WTC11 (cell line): Measurements from ENCODE around the gene KRTAP9-4. TPM values are rescaled to one million over a fixed set of nuclear protein-coding genes. Genes with fewer than 3 reads are reported as not detected.

Experiments used
- ATAC-seq: fragments of 200-7000 bp; cut with Tn5 transposase; 2 replicates; pipeline ENCODE4 v1.10.0; 2021; ENCODE audit warnings: mild to moderate bottlenecking, moderate library complexity
- CTCF ChIA-PET: fragments of 300-600 bp; sonication (Branson Sonifier 250); formaldehyde crosslinking; loops from one replicate; lab custom pipeline; 2021; ENCODE audit warnings: antibody characterized with exemption; lab: Charles Lee
- POLR2A ChIA-PET: fragments of 350-600 bp; sonication (Branson Sonifier 250); formaldehyde crosslinking; loops from one replicate; lab custom pipeline; 2021; ENCODE audit warnings: antibody characterized with exemption; lab: Charles Lee
- DNase-seq: peaks from one replicate; pipeline ENCODE4 v3.0.0; 2021; ENCODE audit warnings: low spot score
- H3K27ac Mint-ChIP-seq: 2 replicates; pipeline ENCODE4 v1.8.0; 2021; ENCODE audit warnings: mixed read lengths
- H3K27me3 Mint-ChIP-seq: 2 replicates; pipeline ENCODE4 v1.8.0; 2021; ENCODE audit warnings: low read depth, mild to moderate bottlenecking, moderate library complexity, mixed read lengths
- H3K36me3 Mint-ChIP-seq: 2 replicates; pipeline ENCODE4 v1.8.0; 2021; ENCODE audit warnings: mixed read lengths
- H3K4me1 Mint-ChIP-seq: 2 replicates; pipeline ENCODE4 v1.8.0; 2022; ENCODE audit warnings: mixed read lengths
- H3K4me3 Mint-ChIP-seq: 2 replicates; pipeline ENCODE4 v1.8.0; 2021; ENCODE audit warnings: mild to moderate bottlenecking, moderate library complexity, mixed read lengths
- H3K9me3 Mint-ChIP-seq: 2 replicates; pipeline ENCODE4 v1.8.0; 2021; ENCODE audit warnings: mixed read lengths
- AFF4 ChIP-seq: sonication (generic); formaldehyde crosslinking; IDR thresholded peaks from 2 replicates; pipeline ENCODE4 v1.8.1; 2023; ENCODE audit warnings: mild to moderate bottlenecking, missing genetic modification reagents, borderline replicate concordance
- ATF3 ChIP-seq: sonication (generic); formaldehyde crosslinking; conservative IDR thresholded peaks from 2 replicates; pipeline ENCODE4 v1.8.1; 2022; ENCODE audit warnings: mild to moderate bottlenecking, missing genetic modification reagents
- CREB1 ChIP-seq: sonication (generic); formaldehyde crosslinking; IDR thresholded peaks from 2 replicates; pipeline ENCODE4 v1.8.0; 2023; ENCODE audit warnings: mild to moderate bottlenecking, missing genetic modification reagents
- CREM ChIP-seq: sonication (generic); formaldehyde crosslinking; IDR thresholded peaks from 2 replicates; pipeline ENCODE4 v1.8.1; 2022; ENCODE audit warnings: mild to moderate bottlenecking, missing genetic modification reagents, moderate library complexity
- EMX1 ChIP-seq: fragments of 250-450 bp; sonication (Bioruptor Pico); IDR thresholded peaks from 2 replicates; pipeline ENCODE4 v1.8.0; 2021; ENCODE audit warnings: mild to moderate bottlenecking
- GABPB1 ChIP-seq: sonication (generic); formaldehyde crosslinking; IDR thresholded peaks from 2 replicates; pipeline ENCODE4 v1.8.1; 2023; ENCODE audit warnings: mild to moderate bottlenecking, missing genetic modification reagents
- GRHL2 ChIP-seq: fragments of 250-450 bp; sonication (Bioruptor Pico); IDR thresholded peaks from 2 replicates; pipeline ENCODE4 v1.8.0; 2022; ENCODE audit warnings: mild to moderate bottlenecking, moderate library complexity; ENCODE audit not compliant: insufficient replicate concordance, severe bottlenecking
- HMGA2 ChIP-seq: fragments of 250-450 bp; sonication (Bioruptor Pico); IDR thresholded peaks from 2 replicates; pipeline ENCODE4 v1.4.0; 2021; ENCODE audit warnings: mild to moderate bottlenecking, moderate library complexity
- NFE2L1 ChIP-seq: sonication (generic); formaldehyde crosslinking; IDR thresholded peaks from 2 replicates; pipeline ENCODE4 v1.8.1; 2023; ENCODE audit warnings: missing genetic modification reagents
- SMAD3 ChIP-seq: sonication (generic); formaldehyde crosslinking; IDR thresholded peaks from 2 replicates; pipeline ENCODE4 v1.8.0; 2022; ENCODE audit warnings: missing genetic modification reagents, mild to moderate bottlenecking, borderline replicate concordance
- ZBTB21 ChIP-seq: sonication (generic); formaldehyde crosslinking; IDR thresholded peaks from 2 replicates; pipeline ENCODE4 v1.8.1; 2023; ENCODE audit warnings: mild to moderate bottlenecking, missing genetic modification reagents, borderline replicate concordance
- ZNF219 ChIP-seq: sonication (generic); formaldehyde crosslinking; IDR thresholded peaks from 2 replicates; pipeline ENCODE4 v1.8.0; 2023; ENCODE audit warnings: missing genetic modification reagents, mild to moderate bottlenecking, borderline replicate concordance
- ZNF396 ChIP-seq: fragments of 250-450 bp; sonication (Bioruptor Pico); IDR thresholded peaks from 2 replicates; pipeline ENCODE4 v1.8.0; 2021; ENCODE audit warnings: mild to moderate bottlenecking, moderate library complexity, borderline replicate concordance
- ZNF423 ChIP-seq: fragments of 250-450 bp; sonication (Bioruptor Pico); IDR thresholded peaks from 2 replicates; pipeline ENCODE4 v2.1.2; 2022; ENCODE audit warnings: mild to moderate bottlenecking, moderate library complexity
- ZNF532 ChIP-seq: fragments of 250-450 bp; sonication (Bioruptor Pico); IDR thresholded peaks from 2 replicates; pipeline ENCODE4 v1.9.0; 2021; ENCODE audit warnings: mild to moderate bottlenecking, borderline replicate concordance
- total RNA-seq: library from RNA; stranded (reverse); gene quantifications from 3 replicates; pipeline ENCODE4 v1.2.3, GENCODE V29; 2021
- TF ChIP-seq, protein P1 (sequence below): sonication (generic); formaldehyde crosslinking; IDR thresholded peaks from 2 replicates; pipeline ENCODE4 v1.8.1; 2023; ENCODE audit warnings: mild to moderate bottlenecking, missing genetic modification reagents
- TF ChIP-seq, protein P2 (sequence below): sonication (generic); formaldehyde crosslinking; IDR thresholded peaks from 2 replicates; pipeline ENCODE4 v1.8.0; 2022; ENCODE audit warnings: mild to moderate bottlenecking, missing genetic modification reagents
- TF ChIP-seq, protein P3 (sequence below): sonication (generic); formaldehyde crosslinking; IDR thresholded peaks from 2 replicates; pipeline ENCODE4 v1.8.0; 2023; ENCODE audit warnings: mild to moderate bottlenecking, missing genetic modification reagents

The KRTAP9-4 gene
- total RNA-seq, 1 experiment from 2014 or later = not detected

- H3K27ac Mint-ChIP-seq = no peak overlapping the region
- TF ChIP-seq ZNF423 (no peak), ZNF219 (CRISPR knock-in tag) (no peak), SMAD3 (CRISPR knock-in tag) (no peak), EMX1 (CRISPR knock-in tag) (no peak), ZBTB21 (CRISPR knock-in tag) (no peak)
- TF ChIP-seq, all 79 proteins: peak for 0
- ChIA-PET CTCF (no interaction called here), POLR2A (no interaction called here)
- Mint-ChIP-seq H3K4me1 (peaks cover 7% of the 10 kb centered on the region; the same call in 1 of the 2 replicates), H3K36me3 (no peaks in the 10 kb centered on the region), H3K27me3 (no peaks in the 10 kb centered on the region; the same call in 1 of the 2 replicates), H3K9me3 (peaks cover 6% of the 10 kb centered on the region; the same call in 1 of the 2 replicates), H3K4me3 (no peak overlapping the region)
- no peak for DNase-seq
- ATAC-seq = no peak
These were observed 47.4 kb downstream of the KRTAP9-4 start for GRCh38 chr17:41296846-41297245.

DNA sequence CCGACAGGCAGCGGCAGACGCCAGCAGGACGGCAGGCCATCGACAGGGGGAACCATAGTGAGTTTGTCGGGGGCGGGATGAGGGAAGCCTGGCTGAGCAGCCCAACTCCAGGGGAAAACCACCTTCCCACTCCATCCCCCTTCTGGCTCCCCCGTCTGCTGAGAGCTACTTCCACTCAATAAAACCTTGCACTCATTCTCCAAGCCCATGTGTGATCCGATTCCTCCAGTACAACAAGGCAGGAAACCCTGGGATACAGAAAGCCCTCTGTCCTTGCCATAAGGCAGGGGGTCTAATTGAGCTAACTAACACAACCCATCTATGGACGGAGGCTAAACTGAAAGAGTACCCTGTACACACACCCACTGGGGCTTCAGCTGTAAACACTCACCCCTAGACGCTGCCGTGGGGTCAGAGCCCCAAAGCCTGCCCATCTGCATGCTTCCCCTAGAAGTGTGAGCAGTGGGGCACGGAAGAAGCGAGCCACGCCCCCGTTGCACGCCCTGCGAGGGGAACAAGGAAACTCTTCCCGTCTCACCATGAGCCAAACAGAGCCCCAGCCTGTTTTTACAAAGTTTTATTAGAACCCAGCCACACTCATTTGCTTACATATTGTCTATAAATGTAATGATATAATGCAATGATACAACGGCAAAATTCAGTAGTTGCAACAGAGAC lies 49.1 kb downstream of the KRTAP9-4 start:
- Mint-ChIP-seq H3K36me3 (no peaks in the 10 kb centered on the region), H3K27ac (no peak overlapping the region), H3K4me1 (peaks cover 7% of the 10 kb centered on the region; the same call in 1 of the 2 replicates), H3K9me3 (peaks cover 6% of the 10 kb centered on the region; the same call in 1 of the 2 replicates), H3K4me3 (0 out of 2 replicates have a peak overlapping the region, but pooled peaks have one; percentile 38), H3K27me3 (no peaks in the 10 kb centered on the region; the same call in 1 of the 2 replicates)
- ATAC-seq = 0 out of 2 replicates have a peak, but pooled peaks have one; percentile 34
- no peak for DNase-seq
- CTCF ChIA-PET = no interaction called here
- POLR2A ChIA-PET = no interaction called here
- TF ChIP-seq GRHL2 (CRISPR knock-in tag) = no peak
- TF ChIP-seq EMX1 (CRISPR knock-in tag) = no peak
- TF ChIP-seq, protein P1, sequence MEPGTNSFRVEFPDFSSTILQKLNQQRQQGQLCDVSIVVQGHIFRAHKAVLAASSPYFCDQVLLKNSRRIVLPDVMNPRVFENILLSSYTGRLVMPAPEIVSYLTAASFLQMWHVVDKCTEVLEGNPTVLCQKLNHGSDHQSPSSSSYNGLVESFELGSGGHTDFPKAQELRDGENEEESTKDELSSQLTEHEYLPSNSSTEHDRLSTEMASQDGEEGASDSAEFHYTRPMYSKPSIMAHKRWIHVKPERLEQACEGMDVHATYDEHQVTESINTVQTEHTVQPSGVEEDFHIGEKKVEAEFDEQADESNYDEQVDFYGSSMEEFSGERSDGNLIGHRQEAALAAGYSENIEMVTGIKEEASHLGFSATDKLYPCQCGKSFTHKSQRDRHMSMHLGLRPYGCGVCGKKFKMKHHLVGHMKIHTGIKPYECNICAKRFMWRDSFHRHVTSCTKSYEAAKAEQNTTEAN (CRISPR knock-in tag) = no peak
- TF ChIP-seq ZNF532 (CRISPR knock-in tag) = no peak
- TF ChIP-seq, protein P2, sequence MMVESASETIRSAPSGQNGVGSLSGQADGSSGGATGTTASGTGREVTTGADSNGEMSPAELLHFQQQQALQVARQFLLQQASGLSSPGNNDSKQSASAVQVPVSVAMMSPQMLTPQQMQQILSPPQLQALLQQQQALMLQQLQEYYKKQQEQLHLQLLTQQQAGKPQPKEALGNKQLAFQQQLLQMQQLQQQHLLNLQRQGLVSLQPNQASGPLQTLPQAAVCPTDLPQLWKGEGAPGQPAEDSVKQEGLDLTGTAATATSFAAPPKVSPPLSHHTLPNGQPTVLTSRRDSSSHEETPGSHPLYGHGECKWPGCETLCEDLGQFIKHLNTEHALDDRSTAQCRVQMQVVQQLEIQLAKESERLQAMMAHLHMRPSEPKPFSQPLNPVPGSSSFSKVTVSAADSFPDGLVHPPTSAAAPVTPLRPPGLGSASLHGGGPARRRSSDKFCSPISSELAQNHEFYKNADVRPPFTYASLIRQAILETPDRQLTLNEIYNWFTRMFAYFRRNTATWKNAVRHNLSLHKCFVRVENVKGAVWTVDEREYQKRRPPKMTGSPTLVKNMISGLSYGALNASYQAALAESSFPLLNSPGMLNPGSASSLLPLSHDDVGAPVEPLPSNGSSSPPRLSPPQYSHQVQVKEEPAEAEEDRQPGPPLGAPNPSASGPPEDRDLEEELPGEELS (CRISPR knock-in tag) = no peak
- no peak for TF ChIP-seq ZBTB21 (CRISPR knock-in tag)
- no peak for TF ChIP-seq ZNF423
- TF ChIP-seq NFE2L1 (CRISPR knock-in tag) = no peak
- no peak for TF ChIP-seq ZNF396 (CRISPR knock-in tag)
- TF ChIP-seq GABPB1 = no peak
- TF ChIP-seq ATF3 (CRISPR knock-in tag) = no peak
- no peak for TF ChIP-seq CREB1 (CRISPR knock-in tag)
- TF ChIP-seq CREM (CRISPR knock-in tag) = no peak
- TF ChIP-seq SMAD3 (CRISPR knock-in tag) = no peak
- no peak for TF ChIP-seq AFF4 (CRISPR knock-in tag)
- TF ChIP-seq HMGA2 (CRISPR knock-in tag) = no peak
- TF ChIP-seq, protein P3, sequence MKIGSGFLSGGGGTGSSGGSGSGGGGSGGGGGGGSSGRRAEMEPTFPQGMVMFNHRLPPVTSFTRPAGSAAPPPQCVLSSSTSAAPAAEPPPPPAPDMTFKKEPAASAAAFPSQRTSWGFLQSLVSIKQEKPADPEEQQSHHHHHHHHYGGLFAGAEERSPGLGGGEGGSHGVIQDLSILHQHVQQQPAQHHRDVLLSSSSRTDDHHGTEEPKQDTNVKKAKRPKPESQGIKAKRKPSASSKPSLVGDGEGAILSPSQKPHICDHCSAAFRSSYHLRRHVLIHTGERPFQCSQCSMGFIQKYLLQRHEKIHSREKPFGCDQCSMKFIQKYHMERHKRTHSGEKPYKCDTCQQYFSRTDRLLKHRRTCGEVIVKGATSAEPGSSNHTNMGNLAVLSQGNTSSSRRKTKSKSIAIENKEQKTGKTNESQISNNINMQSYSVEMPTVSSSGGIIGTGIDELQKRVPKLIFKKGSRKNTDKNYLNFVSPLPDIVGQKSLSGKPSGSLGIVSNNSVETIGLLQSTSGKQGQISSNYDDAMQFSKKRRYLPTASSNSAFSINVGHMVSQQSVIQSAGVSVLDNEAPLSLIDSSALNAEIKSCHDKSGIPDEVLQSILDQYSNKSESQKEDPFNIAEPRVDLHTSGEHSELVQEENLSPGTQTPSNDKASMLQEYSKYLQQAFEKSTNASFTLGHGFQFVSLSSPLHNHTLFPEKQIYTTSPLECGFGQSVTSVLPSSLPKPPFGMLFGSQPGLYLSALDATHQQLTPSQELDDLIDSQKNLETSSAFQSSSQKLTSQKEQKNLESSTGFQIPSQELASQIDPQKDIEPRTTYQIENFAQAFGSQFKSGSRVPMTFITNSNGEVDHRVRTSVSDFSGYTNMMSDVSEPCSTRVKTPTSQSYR (CRISPR knock-in tag) = no peak
